GM08714 (cell line): ENCODE measurements around the gene SLC27A6.
"Not testable (repeated sequence)": the region's sequence is repeated elsewhere in the genome, so short reads cannot be mapped to it uniquely, and the experiment has no call there.

Experiments
- H3K4me3 ChIP-seq: fragments of 200-500 bp; sonication (Bioruptor generic); 2 replicates; pipeline ENCODE4 v1.5.1; 2014; ENCODE audit warnings: mild to moderate bottlenecking, low read length, inconsistent platforms
- ZNF274 ChIP-seq: IDR thresholded peaks from 2 replicates; pipeline ENCODE4 v1.6.1; 2012; ENCODE audit warnings: mild to moderate bottlenecking, low read depth, low read length

SLC27A6 gene

DNA sequence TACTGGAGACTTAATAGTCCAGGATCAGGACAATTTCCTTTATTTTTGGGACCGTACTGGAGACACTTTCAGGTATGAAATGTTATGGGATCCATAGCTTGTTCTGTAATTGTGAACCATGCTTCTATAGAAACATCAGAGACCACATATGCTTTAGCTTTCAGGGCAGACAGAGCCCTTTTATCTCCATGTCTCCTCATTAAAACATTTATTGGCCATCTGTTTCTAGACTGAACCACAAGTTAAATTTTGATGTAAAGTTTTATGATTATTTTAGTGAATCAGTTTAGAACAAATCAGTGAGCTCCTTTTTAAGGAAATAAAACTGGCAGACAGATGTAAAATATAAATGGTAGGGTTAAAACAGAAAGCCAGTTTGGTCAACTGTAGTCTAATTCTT lies 62.0 kb downstream of the SLC27A6 start:
- H3K4me3 ChIP-seq, result no peak overlapping the region
- TF ChIP-seq ZNF274, result no peak

DNA sequence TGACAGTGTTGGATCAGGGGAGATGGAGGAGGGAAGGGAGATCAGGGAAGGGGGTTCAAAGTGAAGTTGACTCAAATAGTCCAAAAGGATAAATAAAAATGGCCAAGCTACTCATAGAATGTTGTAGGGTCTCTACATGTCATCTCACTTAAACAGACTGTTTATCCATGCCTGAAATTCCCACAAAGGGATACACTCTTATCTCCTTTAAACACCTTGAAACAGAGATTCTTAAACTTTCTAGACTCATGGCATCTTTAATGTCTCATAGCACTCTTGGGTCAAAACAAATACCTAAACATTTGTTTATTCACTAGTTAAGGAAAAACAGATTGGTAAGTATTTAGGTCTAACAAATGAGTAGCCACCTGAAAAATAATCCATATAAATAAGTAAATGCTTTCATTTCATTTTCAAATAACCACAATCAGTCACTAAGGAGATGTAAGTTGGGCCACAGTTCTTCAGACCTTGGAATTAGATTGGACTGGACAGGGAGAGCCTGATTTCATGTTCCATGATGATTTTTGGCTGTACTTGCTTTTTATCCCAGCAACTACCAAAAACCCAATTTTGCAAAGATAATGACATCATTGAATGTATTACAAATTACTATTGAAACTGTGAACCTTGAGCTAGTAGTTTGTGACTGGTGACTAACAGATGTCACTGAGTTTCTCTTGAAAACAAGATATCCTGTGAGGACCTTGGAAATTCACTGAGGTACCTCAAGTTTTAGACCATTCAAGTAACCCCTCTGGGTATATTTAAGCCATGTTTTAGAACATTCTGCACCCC lies 66.8 kb downstream of the SLC27A6 start:
- no peak overlapping the region for H3K4me3 ChIP-seq
- TF ChIP-seq ZNF274, result no peak

DNA sequence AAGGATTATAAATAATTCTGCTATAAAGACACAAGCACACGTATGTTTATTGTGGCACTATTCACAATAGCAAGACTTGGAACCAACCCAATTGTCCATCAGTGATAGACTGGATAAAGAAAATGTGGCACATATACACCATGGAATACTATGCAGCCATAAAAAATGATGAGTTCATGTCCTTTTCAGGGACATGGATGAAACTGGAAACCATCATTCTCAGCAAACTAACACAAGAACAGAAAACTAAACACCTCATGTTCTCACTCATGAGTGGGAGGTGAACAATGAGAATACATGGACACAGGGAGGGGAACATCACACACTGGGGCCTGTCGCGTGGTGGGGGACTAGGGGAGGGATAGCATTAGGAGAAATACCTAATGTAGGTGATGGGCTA lies 71.0 kb downstream of the SLC27A6 start:
- not testable (repeated sequence) for H3K4me3 ChIP-seq

DNA sequence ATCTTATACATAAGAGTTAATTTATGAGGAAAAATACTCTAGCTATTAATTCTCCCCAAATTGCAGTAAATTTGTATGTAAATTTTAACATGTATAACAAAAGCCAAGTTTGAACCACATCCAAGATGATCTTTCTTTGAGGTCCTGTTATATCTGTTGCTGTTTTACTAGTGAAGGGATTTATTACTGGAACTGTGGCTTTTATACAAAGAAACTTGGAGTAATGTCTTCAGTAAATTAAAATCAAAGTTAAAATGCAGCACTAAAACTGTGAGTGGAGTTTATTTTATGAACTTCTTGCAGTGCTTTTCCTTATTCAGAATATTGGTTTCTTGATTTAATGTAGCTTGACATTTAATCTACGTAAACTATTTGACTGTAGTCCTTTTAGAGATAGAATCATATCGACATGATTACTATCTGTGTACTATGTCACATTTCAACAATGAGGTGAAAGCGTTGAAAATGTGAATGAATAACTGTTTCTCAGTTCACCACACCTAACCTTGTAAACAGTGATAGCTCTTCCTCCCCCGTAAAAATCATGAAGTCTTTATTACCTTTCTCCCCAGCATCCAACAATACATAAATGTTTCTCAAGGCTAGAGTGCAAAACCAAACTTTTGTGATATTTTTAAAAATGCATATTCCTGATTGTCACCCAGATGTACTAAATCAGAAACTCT lies 76.1 kb downstream of the SLC27A6 start:
- no peak overlapping the region for H3K4me3 ChIP-seq
- no peak for TF ChIP-seq ZNF274

DNA sequence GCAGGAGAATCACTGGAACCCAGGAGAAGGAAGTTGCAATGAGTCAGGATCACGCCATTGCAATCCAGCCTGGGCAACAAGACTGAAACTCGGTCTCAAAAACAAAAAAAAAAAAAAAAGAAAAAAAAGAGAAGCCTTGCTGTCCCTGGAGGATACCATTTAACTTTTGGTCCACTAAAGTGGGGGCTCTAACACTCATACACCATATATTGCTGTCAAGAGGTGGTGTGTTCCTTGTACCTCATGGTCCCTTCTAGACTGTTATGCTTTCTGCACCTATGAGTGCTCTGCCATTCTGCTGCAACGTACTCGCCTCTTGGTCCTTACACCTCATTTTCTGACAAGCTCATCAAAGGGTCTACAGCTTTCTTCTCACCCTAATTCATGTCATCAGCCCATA lies 77.0 kb downstream of the SLC27A6 start:
- H3K4me3 ChIP-seq, result no peak overlapping the region
- TF ChIP-seq ZNF274, result no peak

DNA sequence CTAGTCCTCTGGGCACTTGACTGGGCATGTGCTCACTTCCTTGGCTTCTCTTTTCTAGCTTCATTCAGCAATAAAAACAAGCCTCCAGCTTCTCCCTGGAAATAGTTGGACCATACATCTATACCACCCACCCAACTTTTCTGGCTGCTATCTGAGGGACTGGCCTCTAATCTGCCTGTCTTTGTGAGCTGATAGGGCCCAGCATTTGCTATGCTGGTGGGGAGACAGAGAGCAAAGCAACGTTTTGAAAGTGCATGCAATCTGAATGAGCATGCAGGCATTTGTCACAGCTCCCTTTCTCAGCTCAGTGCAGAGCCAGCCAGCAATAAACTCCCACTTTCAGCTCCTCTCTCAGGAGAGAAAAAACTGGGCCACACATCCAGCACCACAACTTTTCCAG lies 78.6 kb downstream of the SLC27A6 start:
- H3K4me3 ChIP-seq, result no peak overlapping the region
- TF ChIP-seq ZNF274, result no peak

DNA sequence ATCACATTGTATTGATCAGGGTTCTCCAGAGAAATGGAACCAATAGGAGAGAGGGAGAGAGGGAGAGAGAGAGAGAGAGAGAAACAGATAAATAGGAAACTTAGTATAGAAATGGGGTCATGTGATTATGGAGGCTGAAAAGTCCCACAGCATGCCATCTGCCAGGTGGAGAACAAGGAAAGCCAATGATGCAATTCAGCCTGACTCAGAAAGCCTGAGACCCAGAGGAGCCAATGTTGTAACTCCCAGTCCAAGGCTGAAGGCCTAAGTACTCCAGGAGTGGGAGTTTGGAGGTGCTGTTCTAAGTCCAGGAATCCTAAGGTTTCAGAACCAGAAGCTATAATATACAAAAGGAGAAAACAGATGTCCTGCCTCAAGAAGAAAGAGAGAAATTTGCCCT lies 80.9 kb downstream of the SLC27A6 start:
- TF ChIP-seq ZNF274, result no peak
- no peak overlapping the region for H3K4me3 ChIP-seq

DNA sequence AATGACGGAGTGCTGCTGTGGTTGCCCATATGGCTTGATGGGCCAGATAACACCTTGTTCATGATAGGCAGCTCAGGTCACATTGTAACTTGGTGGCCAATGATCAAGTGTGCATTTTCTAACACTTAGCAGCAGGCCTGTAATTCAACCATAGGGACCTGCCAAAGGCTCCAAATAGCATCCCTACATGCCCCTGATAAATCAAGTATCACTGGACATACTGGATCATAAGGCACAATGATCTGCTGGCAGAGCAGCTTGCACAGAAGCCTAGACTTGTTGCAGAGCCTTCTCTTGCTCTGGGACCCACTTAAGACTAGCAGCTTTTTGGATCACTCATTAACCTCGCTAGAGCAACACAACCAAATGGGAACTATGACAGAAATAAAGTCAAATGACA lies 83.2 kb downstream of the SLC27A6 start:
- TF ChIP-seq ZNF274, result no peak
- H3K4me3 ChIP-seq, result no peak overlapping the region

DNA sequence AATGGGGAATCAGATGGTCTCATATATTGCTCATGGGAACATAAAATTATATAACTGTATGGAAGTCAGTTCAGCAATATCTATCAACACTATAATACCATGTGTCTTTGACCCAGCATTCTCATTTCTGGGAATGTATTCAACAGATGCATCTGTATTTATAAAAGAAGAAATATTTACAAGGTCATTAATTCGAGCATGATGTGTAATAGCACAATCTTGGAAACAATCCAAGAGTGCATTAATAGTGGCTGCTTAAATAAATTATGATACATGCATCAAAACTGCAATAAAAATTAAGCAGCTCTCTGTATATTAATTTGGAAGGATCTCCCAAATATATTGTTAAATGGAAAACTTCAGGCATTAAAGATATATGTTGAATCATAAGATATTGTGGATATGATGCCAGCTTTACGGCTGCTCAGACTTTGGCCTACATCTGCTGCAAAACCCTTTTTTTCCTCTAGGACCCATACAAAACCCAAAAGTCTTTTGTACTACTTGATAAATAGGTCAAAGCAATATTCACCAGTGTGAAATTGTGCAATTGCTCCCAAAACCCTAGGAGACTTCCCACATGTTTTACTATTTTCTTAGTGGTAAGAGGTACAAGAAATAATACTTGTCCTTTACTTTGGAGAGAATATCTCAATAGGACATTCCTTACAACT lies 84.0 kb downstream of the SLC27A6 start:
- TF ChIP-seq ZNF274, result no peak
- H3K4me3 ChIP-seq, result no peak overlapping the region

DNA sequence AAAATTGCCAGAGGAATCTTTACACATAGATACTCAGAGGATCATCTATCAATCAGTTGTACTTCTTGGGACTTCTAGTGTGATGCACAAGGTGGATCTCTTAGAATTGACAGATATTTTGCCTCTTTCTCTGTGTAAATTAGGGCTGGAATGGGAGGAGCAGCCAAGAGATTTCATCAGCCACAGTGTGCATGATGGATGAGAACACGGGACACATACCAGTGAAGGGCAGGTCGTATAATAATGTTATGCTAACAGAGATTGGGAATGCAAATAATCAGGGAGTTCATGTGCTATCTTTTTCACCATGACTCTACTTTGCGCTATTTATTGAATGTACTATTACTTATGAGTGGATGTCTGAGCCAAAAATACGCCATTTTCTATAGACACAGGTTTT lies 86.0 kb downstream of the SLC27A6 start:
- TF ChIP-seq ZNF274, result no peak
- no peak overlapping the region for H3K4me3 ChIP-seq

DNA sequence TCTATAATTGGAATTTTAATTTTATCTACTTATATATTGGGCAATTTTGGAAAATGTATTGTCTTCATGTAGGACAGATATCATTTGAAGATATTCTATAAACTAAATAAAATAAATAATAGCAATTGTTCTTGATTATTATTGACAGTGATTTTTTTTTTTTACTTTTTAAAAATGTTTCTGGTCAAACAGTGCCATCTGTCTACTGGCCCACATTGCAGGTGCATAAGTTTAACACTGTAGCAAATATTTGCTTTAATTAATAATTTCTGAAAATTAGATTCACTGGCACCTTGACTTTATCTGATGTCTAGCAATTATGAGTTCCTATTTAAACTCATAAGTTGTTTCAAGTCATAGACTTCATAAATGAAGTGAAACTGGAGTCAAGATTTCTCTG lies 88.2 kb downstream of the SLC27A6 start:
- H3K4me3 ChIP-seq, result no peak overlapping the region
- TF ChIP-seq ZNF274, result no peak

DNA sequence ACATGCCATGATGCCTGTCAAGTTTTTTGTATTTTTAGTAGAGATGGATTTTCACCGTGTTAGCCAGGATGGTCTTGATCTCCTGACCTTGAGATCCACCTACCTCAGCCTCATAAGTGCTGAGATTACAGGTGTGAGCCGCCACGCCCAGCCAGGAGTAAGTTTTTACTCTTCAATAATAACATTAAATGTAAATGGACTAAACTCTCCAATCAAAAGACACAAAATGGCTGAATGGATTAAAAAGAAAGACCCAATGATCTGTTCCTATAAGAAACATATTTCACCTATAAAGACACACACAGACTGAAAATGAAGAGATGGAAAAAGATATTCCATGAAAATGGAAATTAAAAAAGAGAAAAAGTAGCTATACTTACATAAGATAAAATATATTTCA lies 92.0 kb downstream of the SLC27A6 start:
- TF ChIP-seq ZNF274, result no peak
- no peak overlapping the region for H3K4me3 ChIP-seq

DNA sequence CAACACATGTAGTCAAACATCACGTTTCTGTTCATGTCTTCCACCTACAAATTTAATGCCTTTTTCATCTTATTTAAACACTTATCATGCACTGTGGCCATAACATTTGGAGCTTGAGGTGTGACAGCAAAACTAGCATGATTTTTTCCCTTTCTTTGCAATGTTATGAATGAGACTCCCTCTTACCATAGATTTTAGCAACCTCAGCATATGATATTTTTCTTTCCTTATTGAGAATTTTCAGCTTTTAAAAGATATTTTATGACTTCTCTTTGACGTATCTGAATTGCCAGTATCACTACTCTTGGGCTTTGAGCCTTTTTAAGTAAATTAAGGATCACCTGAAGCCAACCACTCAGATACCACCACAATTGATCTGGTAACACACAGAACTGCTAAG lies 96.6 kb downstream of the SLC27A6 start:
- no peak for TF ChIP-seq ZNF274
- H3K4me3 ChIP-seq, result no peak overlapping the region

DNA sequence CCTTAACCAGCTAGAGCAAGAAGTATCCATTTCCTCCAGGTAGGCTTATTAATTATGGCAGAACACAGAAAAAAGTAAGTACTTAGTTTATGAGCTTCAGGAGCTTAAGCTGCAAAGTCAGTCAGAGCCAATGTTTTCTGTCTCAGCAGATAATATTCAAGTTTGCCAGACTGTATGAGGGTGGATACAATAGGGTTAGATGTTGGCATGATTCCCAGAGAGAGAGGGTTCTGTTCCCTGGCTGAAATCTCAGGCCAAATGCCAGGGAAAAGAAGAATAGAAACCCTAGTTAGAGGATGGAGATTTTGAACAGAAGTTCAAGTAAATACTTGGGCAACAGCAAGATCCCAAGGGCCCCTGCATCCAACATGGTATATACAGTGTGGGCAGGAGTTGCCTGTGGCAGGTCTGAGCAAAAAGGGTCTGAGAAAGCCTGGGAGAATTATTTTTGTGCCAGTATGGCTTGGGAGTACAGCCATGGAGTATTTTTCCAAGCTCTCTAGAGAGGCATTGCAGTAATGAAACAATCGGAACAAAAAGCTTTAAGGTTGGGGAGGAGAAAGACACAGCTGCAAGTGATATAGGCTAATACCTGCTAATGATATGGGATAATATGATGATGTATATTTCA lies 98.3 kb downstream of the SLC27A6 start:
- H3K4me3 ChIP-seq, result no peak overlapping the region
- no peak for TF ChIP-seq ZNF274

DNA sequence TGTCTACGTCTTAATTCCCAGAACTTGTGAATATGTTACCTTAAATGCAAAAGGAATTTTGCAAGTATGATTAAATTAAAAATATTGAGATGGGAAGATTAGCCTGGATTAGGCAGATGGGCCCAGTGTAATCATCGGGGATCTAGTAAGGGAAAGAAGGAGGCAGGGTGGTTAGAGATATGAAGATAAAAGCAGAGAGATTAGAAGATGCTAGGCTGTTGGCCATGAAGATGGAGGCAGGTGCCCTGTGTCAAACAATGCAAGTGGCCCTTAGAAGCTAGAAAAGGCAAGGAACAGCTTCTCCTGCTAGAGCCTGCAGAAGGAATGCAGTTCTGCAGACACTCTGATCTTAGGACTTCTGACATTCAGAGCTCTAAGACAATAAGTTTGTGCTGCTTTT lies 100.4 kb downstream of the SLC27A6 start:
- no peak overlapping the region for H3K4me3 ChIP-seq
- TF ChIP-seq ZNF274, result no peak
